Spleen (tissue), 7 donors: ENCODE data around the gene ALDH9A1.

ENCODE experiments used
- CTCF ChIP-seq, 11 experiments: fragments of 200-600 bp in 7 of 11; fragments of 450-650 bp in 4 of 11; sonication (generic) in 4 of 11; IDR thresholded peaks in 8 of 11; conservative IDR thresholded peaks in 3 of 11; 1 replicate in 7 of 11; 2 replicates in 4 of 11; pipeline versions ENCODE4 v1.4.0 to v1.8.0; 2016 to 2021; ENCODE audit warnings: antibody characterized with exemption in 11 of 11, inconsistent platforms in 4 of 11, mild to moderate bottlenecking in 1 of 11
- POLR2A ChIP-seq, 3 donors: fragments of 450-650 bp; IDR thresholded peaks; one replicate each; pipeline ENCODE4 v1.5.1; 2017; ENCODE audit warnings: antibody characterized with exemption in 3 of 3, mild to moderate bottlenecking in 1 of 3
- donor health status: DM: no; HTN: no; CAD: no; lungs with moderate emphysema.
- donor health status: DM: no; HTN: no; CAD: no.
- donor health status: DM: no; HTN: no; CAD: no.

GRCh38 chr1:165647517-165647916, 50.8 kb downstream of the ALDH9A1 start:
- no peak for TF ChIP-seq POLR2A (IDR thresholded peaks at IDR 0.05)
- TF ChIP-seq CTCF (IDR thresholded peaks at IDR 0.05 in 8 of 11, conservative IDR thresholded peaks at IDR 0.05 in 3 of 11), result no peak
